HL-60 (cell line): ENCODE measurements around the gene CUEDC2.

Experiments
- DNase-seq, 2 experiments: peaks; one replicate each; pipeline ENCODE4 v3.0.0-alpha.2; 2010 to 2020; ENCODE audit warnings: low read depth in 1 of 2, low spot score in 1 of 2
- H3K27ac ChIP-seq: fragments of 250-450 bp; sonication (Bioruptor Pico); replicated peaks from 2 replicates; pipeline ENCODE4 v1.5.1; 2020; ENCODE audit warnings: mild to moderate bottlenecking, moderate library complexity
- H3K27me3 ChIP-seq: fragments of 250-450 bp; sonication (Bioruptor Pico); 2 replicates; pipeline ENCODE4 v1.5.1; 2021; ENCODE audit warnings: mild to moderate bottlenecking, moderate library complexity; ENCODE audit not compliant: insufficient read depth, poor library complexity, severe bottlenecking
- H3K4me3 ChIP-seq: replicated peaks from 2 replicates; pipeline ENCODE4 v1.5.1; 2011; ENCODE audit warnings: mild to moderate bottlenecking, control low read depth, low read length; ENCODE audit not compliant: insufficient read depth
- CTCF ChIP-seq: IDR thresholded peaks from one replicate; pipeline ENCODE4 v1.5.1; 2011; ENCODE audit warnings: low read length, control low read depth, inconsistent platforms; ENCODE audit not compliant: insufficient read depth
- GABPA ChIP-seq: IDR thresholded peaks from 2 replicates; pipeline ENCODE4 v1.6.1; 2012; ENCODE audit warnings: low read depth
- POLR2AphosphoS5 ChIP-seq: IDR thresholded peaks from 2 replicates; pipeline ENCODE4 v1.6.1; 2012; ENCODE audit warnings: low read depth
- SPI1 ChIP-seq: IDR thresholded peaks from 2 replicates; pipeline ENCODE4 v1.6.1; 2012; ENCODE audit warnings: low read depth, mild to moderate bottlenecking, borderline replicate concordance
- TF ChIP-seq, protein P1 (sequence below): IDR thresholded peaks from 2 replicates; pipeline ENCODE4 v1.6.1; 2012; ENCODE audit warnings: low read depth; ENCODE audit not compliant: insufficient replicate concordance

The CUEDC2 gene

DNA sequence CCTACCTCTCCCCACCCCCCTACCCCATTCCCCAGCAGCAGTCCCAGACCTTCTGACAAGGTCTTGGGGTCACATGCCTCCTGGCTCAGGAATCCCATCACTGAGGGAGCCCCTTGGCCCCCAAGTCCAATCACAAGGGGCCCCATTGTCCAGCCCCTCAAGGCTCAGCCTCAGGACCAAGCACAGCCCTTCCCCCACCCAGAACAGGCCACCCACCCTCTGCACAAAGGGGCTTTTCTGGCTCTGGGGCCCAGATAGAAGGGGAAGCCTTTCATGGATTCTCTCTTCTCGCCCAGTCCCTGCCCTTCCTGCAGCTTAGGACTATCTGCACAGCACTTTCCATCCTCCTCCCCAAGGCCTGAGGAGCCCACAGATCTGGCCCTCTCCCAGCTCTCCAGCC is 6.9 kb downstream of the CUEDC2 start:
- no peaks in the 10 kb centered on the region for H3K27me3 ChIP-seq

DNA sequence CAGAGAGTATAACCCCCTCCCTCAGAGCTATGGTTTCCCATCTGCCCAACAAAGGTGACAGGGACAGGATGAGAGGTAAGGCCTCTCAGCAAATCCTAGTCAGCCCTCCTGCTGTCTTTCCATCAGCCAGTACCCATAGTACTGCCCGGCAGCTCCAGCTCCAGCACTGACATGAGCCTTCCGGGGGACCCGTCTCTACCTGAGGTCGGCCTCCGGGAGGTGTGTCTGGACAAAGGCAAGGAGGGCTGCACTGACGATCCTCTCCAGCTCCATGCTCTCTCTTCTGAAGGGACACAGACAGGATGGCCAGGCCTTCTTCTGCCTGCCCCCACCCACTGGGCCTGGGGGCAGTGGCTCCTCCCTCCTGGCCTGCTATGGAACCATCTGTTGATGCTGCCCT is 7.5 kb downstream of the CUEDC2 start:
- no peak overlapping the region for H3K4me3 ChIP-seq
- no peaks in the 10 kb centered on the region for H3K27me3 ChIP-seq
- no peak for DNase-seq
- no peak overlapping the region for H3K27ac ChIP-seq
- TF ChIP-seq, protein P1, sequence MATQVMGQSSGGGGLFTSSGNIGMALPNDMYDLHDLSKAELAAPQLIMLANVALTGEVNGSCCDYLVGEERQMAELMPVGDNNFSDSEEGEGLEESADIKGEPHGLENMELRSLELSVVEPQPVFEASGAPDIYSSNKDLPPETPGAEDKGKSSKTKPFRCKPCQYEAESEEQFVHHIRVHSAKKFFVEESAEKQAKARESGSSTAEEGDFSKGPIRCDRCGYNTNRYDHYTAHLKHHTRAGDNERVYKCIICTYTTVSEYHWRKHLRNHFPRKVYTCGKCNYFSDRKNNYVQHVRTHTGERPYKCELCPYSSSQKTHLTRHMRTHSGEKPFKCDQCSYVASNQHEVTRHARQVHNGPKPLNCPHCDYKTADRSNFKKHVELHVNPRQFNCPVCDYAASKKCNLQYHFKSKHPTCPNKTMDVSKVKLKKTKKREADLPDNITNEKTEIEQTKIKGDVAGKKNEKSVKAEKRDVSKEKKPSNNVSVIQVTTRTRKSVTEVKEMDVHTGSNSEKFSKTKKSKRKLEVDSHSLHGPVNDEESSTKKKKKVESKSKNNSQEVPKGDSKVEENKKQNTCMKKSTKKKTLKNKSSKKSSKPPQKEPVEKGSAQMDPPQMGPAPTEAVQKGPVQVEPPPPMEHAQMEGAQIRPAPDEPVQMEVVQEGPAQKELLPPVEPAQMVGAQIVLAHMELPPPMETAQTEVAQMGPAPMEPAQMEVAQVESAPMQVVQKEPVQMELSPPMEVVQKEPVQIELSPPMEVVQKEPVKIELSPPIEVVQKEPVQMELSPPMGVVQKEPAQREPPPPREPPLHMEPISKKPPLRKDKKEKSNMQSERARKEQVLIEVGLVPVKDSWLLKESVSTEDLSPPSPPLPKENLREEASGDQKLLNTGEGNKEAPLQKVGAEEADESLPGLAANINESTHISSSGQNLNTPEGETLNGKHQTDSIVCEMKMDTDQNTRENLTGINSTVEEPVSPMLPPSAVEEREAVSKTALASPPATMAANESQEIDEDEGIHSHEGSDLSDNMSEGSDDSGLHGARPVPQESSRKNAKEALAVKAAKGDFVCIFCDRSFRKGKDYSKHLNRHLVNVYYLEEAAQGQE = no peak
- no peak for TF ChIP-seq POLR2AphosphoS5
- no peak for TF ChIP-seq GABPA
- TF ChIP-seq SPI1 = no peak
- no peak for TF ChIP-seq CTCF

More for the DNA sequence above, 6.9 kb downstream of the CUEDC2 start:
- Histone ChIP-seq H3K4me3 (no peak overlapping the region), H3K27ac (no peak overlapping the region)
- DNase-seq = no peak
- TF ChIP-seq CTCF (no peak), SPI1 (no peak), GABPA (no peak), POLR2AphosphoS5 (no peak)
- TF ChIP-seq, protein P1 = no peak

- no peak for DNase-seq
- TF ChIP-seq SPI1 (no peak), POLR2AphosphoS5 (no peak), GABPA (no peak), CTCF (no peak)
- TF ChIP-seq, protein P1 = no peak
- Histone ChIP-seq H3K27ac (no peak overlapping the region), H3K27me3 (no peaks in the 10 kb centered on the region), H3K4me3 (no peak overlapping the region)
These were observed 8.2 kb downstream of the CUEDC2 start for GRCh38 chr10:102424145-102424544.
